ENCODE results near the gene AFDN. TPM values are rescaled to one million over a fixed set of nuclear protein-coding genes. Genes with fewer than 3 reads are reported as not detected.

AFDN gene
- total RNA-seq, 1 donor, result 13.1 TPM

GRCh38 chr6:167980911-167981580 lies 154.3 kb downstream of the AFDN start:
- Histone ChIP-seq H3K4me3 (ENCODE audit: low read length) (no peak overlapping the region), H3K9me3 (ENCODE audit: low read depth, low read length) (no peaks in the 10 kb centered on the region), H3K4me1 (ENCODE audit: insufficient read depth, low read length) (no peaks in the 10 kb centered on the region), H3K27me3 (ENCODE audit: insufficient read depth, low read length) (no peaks in the 10 kb centered on the region)

GRCh38 chr6:167981916-167982462 lies 155.3 kb downstream of the AFDN start:
- Histone ChIP-seq H3K27me3 (ENCODE audit: insufficient read depth, low read length) (no peaks in the 10 kb centered on the region), H3K4me1 (ENCODE audit: insufficient read depth, low read length) (no peaks in the 10 kb centered on the region), H3K9me3 (ENCODE audit: low read depth, low read length) (no peaks in the 10 kb centered on the region), H3K4me3 (ENCODE audit: low read length) (no peak overlapping the region)

- H3K27me3 ChIP-seq (ENCODE audit: insufficient read depth, low read length), result no peaks in the 10 kb centered on the region
These were observed 157.5 kb downstream of the AFDN start for GRCh38 chr6:167984144-167984719.

GRCh38 chr6:167984876-167985604 lies 158.3 kb downstream of the AFDN start:
- no peak overlapping the region for H3K4me3 ChIP-seq (ENCODE audit: low read length)
- H3K9me3 ChIP-seq (ENCODE audit: low read depth, low read length), result no peaks in the 10 kb centered on the region
- no peaks in the 10 kb centered on the region for H3K27me3 ChIP-seq (ENCODE audit: insufficient read depth, low read length)
- no peaks in the 10 kb centered on the region for H3K4me1 ChIP-seq (ENCODE audit: insufficient read depth, low read length)

More at GRCh38 chr6:167984144-167984719, 157.5 kb downstream of the AFDN start:
- no peaks in the 10 kb centered on the region for H3K9me3 ChIP-seq (ENCODE audit: low read depth, low read length)
- H3K4me3 ChIP-seq (ENCODE audit: low read length), result no peak overlapping the region
- no peaks in the 10 kb centered on the region for H3K4me1 ChIP-seq (ENCODE audit: insufficient read depth, low read length)

DNA sequence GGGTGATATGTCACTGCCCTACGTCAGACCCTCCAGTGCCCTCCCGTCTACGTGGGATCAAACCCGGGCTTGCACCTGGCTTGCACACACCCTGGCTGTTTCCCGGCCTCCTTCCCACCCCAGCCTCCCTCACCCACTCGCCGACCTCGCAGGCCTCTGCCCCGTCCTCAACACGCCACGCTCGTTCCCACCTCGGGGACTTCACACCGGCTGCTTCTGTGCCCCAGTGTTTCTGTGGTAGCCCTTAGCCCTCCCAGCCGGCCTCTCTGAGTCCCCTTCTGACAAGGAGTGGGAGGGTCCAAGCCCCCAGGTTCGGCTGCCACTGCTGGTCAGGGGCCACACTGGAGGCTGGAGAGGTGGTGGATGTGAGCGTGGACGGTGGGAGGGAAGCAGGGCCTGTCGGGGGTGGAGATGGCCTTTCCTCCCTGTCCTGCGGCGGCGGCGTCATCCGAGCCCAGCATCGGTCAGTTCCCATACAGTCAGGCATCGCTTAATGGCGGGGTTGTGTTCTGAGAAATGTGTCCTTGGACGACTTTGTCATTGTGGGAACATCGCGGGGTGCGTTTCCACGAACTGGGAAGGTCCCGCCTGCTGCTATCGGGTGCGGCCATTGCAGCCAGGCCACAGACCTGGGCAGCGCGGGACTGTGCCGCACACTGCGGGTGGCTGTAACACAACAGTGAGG lies 159.3 kb downstream of the AFDN start:
- Histone ChIP-seq H3K9me3 (ENCODE audit: low read depth, low read length) (no peaks in the 10 kb centered on the region), H3K27me3 (ENCODE audit: insufficient read depth, low read length) (no peaks in the 10 kb centered on the region)

DNA sequence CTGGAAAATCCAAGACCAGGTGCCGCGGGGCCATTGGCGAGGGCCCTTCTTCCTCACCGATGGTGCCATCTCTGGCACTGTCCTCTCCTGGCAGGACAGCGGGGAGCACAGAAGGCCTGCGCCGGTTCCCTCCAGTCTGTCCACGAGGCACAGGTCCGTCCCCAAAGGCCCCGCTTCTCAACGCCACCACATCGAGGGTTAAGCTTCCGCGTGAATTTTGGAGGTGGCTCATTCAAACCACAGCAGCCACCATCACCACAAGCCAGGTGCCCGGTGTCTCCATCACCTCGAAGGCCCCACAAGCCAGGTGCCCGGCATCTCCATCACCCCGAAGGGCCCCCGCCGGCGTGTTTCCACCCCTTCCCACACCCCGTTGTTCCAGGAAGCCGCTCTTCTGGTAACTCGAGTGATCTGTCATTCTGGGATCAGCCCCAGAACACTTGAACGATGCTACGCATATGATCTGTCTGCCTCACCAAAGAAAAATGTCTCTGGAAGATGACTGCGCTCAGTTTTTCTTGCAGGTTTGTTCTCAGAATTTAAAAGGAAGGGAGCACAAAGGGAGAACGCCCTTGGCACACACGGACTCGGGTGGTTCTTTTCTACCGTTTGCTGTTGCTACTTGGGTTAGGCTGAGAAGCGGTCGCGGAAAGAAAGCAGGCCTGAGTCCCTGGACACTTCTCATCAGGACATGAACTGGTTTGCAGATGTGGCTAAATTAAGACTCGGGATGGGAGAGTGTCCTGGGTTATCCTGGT lies 160.9 kb downstream of the AFDN start:
- Histone ChIP-seq H3K4me1 (ENCODE audit: insufficient read depth, low read length) (no peaks in the 10 kb centered on the region), H3K9me3 (ENCODE audit: low read depth, low read length) (no peaks in the 10 kb centered on the region), H3K27me3 (ENCODE audit: insufficient read depth, low read length) (no peaks in the 10 kb centered on the region), H3K4me3 (ENCODE audit: low read length) (no peak overlapping the region)

More for the DNA sequence above, 159.3 kb downstream of the AFDN start:
- Histone ChIP-seq H3K4me1 (ENCODE audit: insufficient read depth, low read length) (no peaks in the 10 kb centered on the region), H3K4me3 (ENCODE audit: low read length) (no peak overlapping the region)

DNA sequence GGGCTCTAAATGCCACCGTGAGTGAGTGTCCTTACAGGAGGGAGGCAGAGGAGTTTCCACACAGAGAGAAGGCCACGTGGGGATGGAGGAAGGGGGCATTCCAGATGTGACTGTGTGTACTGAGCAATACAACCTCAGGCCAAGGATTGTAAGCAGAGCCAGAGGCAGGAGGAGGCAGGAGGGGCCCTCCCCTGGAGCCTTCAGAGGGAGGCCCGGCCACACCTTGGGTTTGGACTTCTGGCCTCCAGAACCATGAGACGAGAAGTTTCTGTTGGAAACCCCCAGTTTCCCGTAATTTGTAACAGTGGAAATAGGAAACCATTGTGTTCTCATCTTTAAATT lies 161.4 kb downstream of the AFDN start:
- Histone ChIP-seq H3K9me3 (ENCODE audit: low read depth, low read length) (no peaks in the 10 kb centered on the region), H3K4me1 (ENCODE audit: insufficient read depth, low read length) (no peaks in the 10 kb centered on the region), H3K4me3 (ENCODE audit: low read length) (no peak overlapping the region), H3K27me3 (ENCODE audit: insufficient read depth, low read length) (no peaks in the 10 kb centered on the region)

DNA sequence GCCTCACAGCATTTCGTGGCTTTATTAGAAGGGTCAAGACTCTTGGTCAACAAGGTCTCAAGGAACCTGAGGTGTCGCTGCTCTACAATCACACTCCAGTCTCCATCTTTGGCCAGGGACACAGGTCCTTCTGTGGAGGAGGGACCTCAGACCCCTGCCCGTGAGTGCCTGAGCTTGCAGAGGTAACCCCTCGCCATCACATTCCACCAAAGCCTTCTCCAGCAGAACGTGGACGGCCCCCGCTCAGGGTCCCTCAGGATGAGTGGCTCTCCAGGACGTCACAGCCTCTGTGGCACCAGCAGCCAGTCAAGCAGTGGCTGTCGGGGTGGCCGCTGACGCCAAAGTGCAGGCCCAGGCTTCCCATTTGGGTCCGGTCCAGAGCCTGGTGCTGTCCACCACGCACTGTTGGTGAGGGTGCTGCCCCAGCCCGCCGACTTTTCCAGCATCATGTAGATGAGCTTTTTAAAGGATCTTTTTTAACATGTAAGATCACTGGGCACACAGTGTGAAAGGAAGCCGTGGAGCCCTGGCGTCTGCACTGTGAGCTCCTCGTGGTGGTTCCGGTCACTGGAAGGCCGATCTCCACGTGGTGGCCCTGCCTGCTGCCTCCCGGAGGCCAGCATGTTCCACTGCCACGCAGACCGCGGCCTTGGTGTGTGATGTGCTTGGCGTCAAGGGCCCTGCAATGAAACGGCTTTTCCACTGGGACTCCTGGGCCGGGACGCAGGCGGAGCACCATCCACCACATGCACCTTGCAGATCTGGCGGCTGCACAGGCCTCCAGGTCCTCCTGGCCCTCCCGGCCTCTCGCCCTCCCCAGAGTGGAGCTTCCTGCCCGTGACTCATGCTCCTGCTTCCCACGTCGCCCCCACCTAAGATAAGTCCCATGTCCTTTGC lies 162.5 kb downstream of the AFDN start:
- Histone ChIP-seq H3K27me3 (ENCODE audit: insufficient read depth, low read length) (no peaks in the 10 kb centered on the region), H3K9me3 (ENCODE audit: low read depth, low read length) (no peaks in the 10 kb centered on the region)

GRCh38 chr6:167990016-167990945 lies 163.6 kb downstream of the AFDN start:
- no peak overlapping the region for H3K4me3 ChIP-seq (ENCODE audit: low read length)
- no peaks in the 10 kb centered on the region for H3K9me3 ChIP-seq (ENCODE audit: low read depth, low read length)
- no peaks in the 10 kb centered on the region for H3K27me3 ChIP-seq (ENCODE audit: insufficient read depth, low read length)
- H3K4me1 ChIP-seq (ENCODE audit: insufficient read depth, low read length), result no peaks in the 10 kb centered on the region

More for the DNA sequence above, 162.5 kb downstream of the AFDN start:
- no peaks in the 10 kb centered on the region for H3K4me1 ChIP-seq (ENCODE audit: insufficient read depth, low read length)
- no peak overlapping the region for H3K4me3 ChIP-seq (ENCODE audit: low read length)

DNA sequence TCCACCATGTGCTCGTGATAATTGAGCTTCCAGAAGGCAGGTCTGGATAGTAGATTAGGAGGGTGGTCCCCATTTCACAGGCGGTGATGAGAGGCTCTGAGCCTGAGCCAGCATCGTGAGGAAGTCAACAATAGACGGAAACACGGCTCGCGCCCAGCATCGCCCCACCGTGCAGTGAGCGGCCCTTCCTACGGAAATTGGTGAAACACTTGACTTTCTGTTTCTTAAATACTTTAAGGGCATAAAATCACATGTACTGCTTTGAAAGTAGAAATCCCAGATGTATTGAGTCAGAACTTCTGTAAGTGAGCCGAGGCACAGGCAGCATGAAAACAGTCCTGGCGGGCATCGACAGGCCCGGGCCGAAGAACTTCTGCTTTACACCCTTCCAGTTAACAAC lies 166.5 kb downstream of the AFDN start:
- no peak overlapping the region for H3K4me3 ChIP-seq (ENCODE audit: low read length)
- no peaks in the 10 kb centered on the region for H3K27me3 ChIP-seq (ENCODE audit: insufficient read depth, low read length)
- no peaks in the 10 kb centered on the region for H3K4me1 ChIP-seq (ENCODE audit: insufficient read depth, low read length)
- no peaks in the 10 kb centered on the region for H3K9me3 ChIP-seq (ENCODE audit: low read depth, low read length)

GRCh38 chr6:167993831-167994230 lies 167.1 kb downstream of the AFDN start:
- no peaks in the 10 kb centered on the region for H3K4me1 ChIP-seq (ENCODE audit: insufficient read depth, low read length)
- no peaks in the 10 kb centered on the region for H3K27me3 ChIP-seq (ENCODE audit: insufficient read depth, low read length)
- no peak overlapping the region for H3K4me3 ChIP-seq (ENCODE audit: low read length)
- H3K9me3 ChIP-seq (ENCODE audit: low read depth, low read length), result no peaks in the 10 kb centered on the region

- Histone ChIP-seq H3K4me1 (ENCODE audit: insufficient read depth, low read length) (no peaks in the 10 kb centered on the region), H3K4me3 (ENCODE audit: low read length) (no peak overlapping the region), H3K9me3 (ENCODE audit: low read depth, low read length) (no peaks in the 10 kb centered on the region), H3K27me3 (ENCODE audit: insufficient read depth, low read length) (no peaks in the 10 kb centered on the region)
These were observed 168.6 kb downstream of the AFDN start for GRCh38 chr6:167995302-167995701.

DNA sequence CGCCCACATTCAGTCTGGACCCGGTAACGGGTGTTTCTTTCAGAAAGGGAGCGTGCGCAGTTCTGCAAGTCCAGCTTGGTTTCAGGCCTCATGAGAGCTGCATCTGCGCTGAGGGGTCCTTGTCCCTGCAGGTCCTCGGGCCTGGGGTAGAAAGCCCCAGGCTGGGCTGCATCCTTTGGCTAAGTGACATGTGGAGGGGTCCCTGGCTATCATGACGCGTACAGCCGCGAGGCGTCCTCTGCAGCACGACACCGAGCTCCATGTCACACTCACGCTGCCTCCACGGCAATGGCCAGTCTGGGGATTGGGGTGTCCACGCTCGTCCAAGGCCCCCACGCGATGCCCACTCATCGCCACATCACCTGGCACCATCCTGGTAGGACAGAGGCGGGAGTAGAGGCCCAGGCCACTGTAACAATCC lies 169.0 kb downstream of the AFDN start:
- H3K27me3 ChIP-seq (ENCODE audit: insufficient read depth, low read length), result no peaks in the 10 kb centered on the region
- H3K4me3 ChIP-seq (ENCODE audit: low read length), result no peak overlapping the region
- no peaks in the 10 kb centered on the region for H3K4me1 ChIP-seq (ENCODE audit: insufficient read depth, low read length)
- no peaks in the 10 kb centered on the region for H3K9me3 ChIP-seq (ENCODE audit: low read depth, low read length)
